Neural cell (in vitro differentiated cells): ENCODE measurements around the gene TMIGD1. TPM values are rescaled to one million over a fixed set of nuclear protein-coding genes. Genes with fewer than 3 reads are reported as not detected.

ENCODE experiments used
- H2AFZ ChIP-seq: fragments of 200-600, 300-800 bp; sonication (generic), shearing (Covaris generic); 2 replicates; pipeline ENCODE4 v1.6.0; 2014; ENCODE audit warnings: low read depth, mild to moderate bottlenecking, antibody characterized with exemption, low read length, moderate library complexity
- H3F3A ChIP-seq: fragments of 200-600 bp; shearing (Covaris generic); 2 replicates; pipeline ENCODE4 v1.6.1; 2016; ENCODE audit warnings: mild to moderate bottlenecking, moderate library complexity, mixed read lengths, antibody characterized with exemption, low read length; ENCODE audit not compliant: insufficient read depth, poor library complexity, severe bottlenecking
- H3K27ac ChIP-seq: fragments of 200-600, 300-800 bp; sonication (generic), shearing (Covaris generic); 2 replicates; pipeline ENCODE4 v1.5.1; 2014; ENCODE audit warnings: mild to moderate bottlenecking, low read length, moderate library complexity
- H3K27me3 ChIP-seq: fragments of 300-800, 200-600 bp; sonication (generic), shearing (Covaris generic); 2 replicates; pipeline ENCODE4 v1.6.0; 2014; ENCODE audit warnings: mild to moderate bottlenecking, low read depth, low read length, moderate library complexity; ENCODE audit not compliant: insufficient read depth
- H3K36me3 ChIP-seq: fragments of 300-800, 200-600 bp; sonication (generic), shearing (Covaris generic); 2 replicates; pipeline ENCODE4 v1.5.1; 2014; ENCODE audit warnings: mild to moderate bottlenecking, antibody characterized with exemption, low read length, moderate library complexity; ENCODE audit not compliant: insufficient read depth
- H3K4me2 ChIP-seq: fragments of 300-800, 200-600 bp; sonication (generic), shearing (Covaris generic); 2 replicates; pipeline ENCODE4 v1.6.0; 2014; ENCODE audit warnings: mild to moderate bottlenecking, low read length
- H3K4me3 ChIP-seq: fragments of 300-800, 200-600 bp; sonication (generic), shearing (Covaris generic); 2 replicates; pipeline ENCODE4 v1.5.1; 2014; ENCODE audit warnings: mild to moderate bottlenecking, low read length, moderate library complexity
- H3K79me2 ChIP-seq: fragments of 200-600 bp; shearing (Covaris generic); replicated peaks from 2 replicates; pipeline ENCODE4 v1.6.0; 2014; ENCODE audit warnings: mild to moderate bottlenecking, low read length, moderate library complexity; ENCODE audit not compliant: insufficient read depth
- H3K9ac ChIP-seq: fragments of 300-800, 200-600 bp; sonication (generic), shearing (Covaris generic); 2 replicates; pipeline ENCODE4 v1.6.1; 2016; ENCODE audit warnings: mild to moderate bottlenecking, low read length, mixed read lengths
- H3K9me2 ChIP-seq: fragments of 200-600 bp; shearing (Covaris generic); 2 replicates; pipeline ENCODE4 v1.6.1; 2016; ENCODE audit warnings: mild to moderate bottlenecking, low read length, mixed read lengths; ENCODE audit not compliant: insufficient read depth
- H3K9me3 ChIP-seq: fragments of 200-600, 300-800 bp; sonication (generic), shearing (Covaris generic); 2 replicates; pipeline ENCODE4 v1.6.1; 2016; ENCODE audit warnings: mild to moderate bottlenecking, mixed run types, low read length, moderate library complexity, mixed read lengths
- H4K20me1 ChIP-seq: fragments of 200-600 bp; shearing (Covaris generic); 2 replicates; pipeline ENCODE4 v1.6.1; 2016; ENCODE audit warnings: mild to moderate bottlenecking, mixed run types; ENCODE audit not compliant: insufficient read depth
- CTCF ChIP-seq: fragments of 450-650 bp; IDR thresholded peaks from 2 replicates; pipeline ENCODE4 v1.5.1; 2014; ENCODE audit warnings: antibody characterized with exemption, mild to moderate bottlenecking, moderate library complexity; ENCODE audit not compliant: poor library complexity, severe bottlenecking
- EP300 ChIP-seq: fragments of 450-650 bp; conservative IDR thresholded peaks from 2 replicates; pipeline ENCODE4 v1.6.1; 2014; ENCODE audit warnings: antibody characterized with exemption, mild to moderate bottlenecking, moderate library complexity; ENCODE audit not compliant: poor library complexity, severe bottlenecking
- EZH2 ChIP-seq: fragments of 200-600, 300-800 bp; shearing (Covaris generic), sonication (generic); IDR thresholded peaks from 2 replicates; pipeline ENCODE4 v1.6.1; 2014; ENCODE audit warnings: antibody characterized with exemption, low read length, borderline replicate concordance, mild to moderate bottlenecking; ENCODE audit not compliant: insufficient read depth, poor library complexity, severe bottlenecking
- MXI1 ChIP-seq: fragments of 450-650 bp; conservative IDR thresholded peaks from 2 replicates; pipeline ENCODE4 v1.6.1; 2014; ENCODE audit warnings: antibody characterized with exemption, mild to moderate bottlenecking; ENCODE audit not compliant: poor library complexity, severe bottlenecking
- POLR2AphosphoS5 ChIP-seq: IDR thresholded peaks from 2 replicates; pipeline ENCODE4 v1.6.1; 2012
- RAD21 ChIP-seq: fragments of 450-650 bp; conservative IDR thresholded peaks from 2 replicates; pipeline ENCODE4 v1.6.1; 2014; ENCODE audit warnings: antibody characterized with exemption, mild to moderate bottlenecking, moderate library complexity
- REST ChIP-seq: IDR thresholded peaks from 2 replicates; pipeline ENCODE4 v1.6.1; 2012; ENCODE audit warnings: borderline replicate concordance
- SMC3 ChIP-seq: fragments of 450-650 bp; conservative IDR thresholded peaks from 2 replicates; pipeline ENCODE4 v1.6.1; 2014; ENCODE audit warnings: antibody characterized with exemption, mild to moderate bottlenecking, moderate library complexity; ENCODE audit not compliant: poor library complexity
- TAF1 ChIP-seq: IDR thresholded peaks from 2 replicates; pipeline ENCODE4 v1.6.1; 2012; ENCODE audit warnings: low read depth
- polyA plus RNA-seq: library from polyadenylated mRNA; depleted of rRNA; stranded (reverse); fragments of >200 nt; gene quantifications from 2 replicates; pipeline ENCODE4 v1.2.3, GENCODE V29; 2014

TMIGD1 gene
- polyA plus RNA-seq, 1 donor from 2014 or later: not detected

- H4K20me1 ChIP-seq: no peaks in the 10 kb centered on the region
- peaks cover 51% of the 10 kb centered on the region for H3K79me2 ChIP-seq
- no peaks in the 10 kb centered on the region for H3F3A ChIP-seq
- H3K4me3 ChIP-seq: peak overlapping the region; percentile 83
- peak overlapping the region; percentile 82 for H3K9ac ChIP-seq
- peak overlapping the region; percentile 96 for H3K4me2 ChIP-seq
- peak overlapping the region; percentile 48 for H2AFZ ChIP-seq
- no peaks in the 10 kb centered on the region for H3K9me2 ChIP-seq
- H3K36me3 ChIP-seq: no peaks in the 10 kb centered on the region
- H3K27me3 ChIP-seq: no peaks in the 10 kb centered on the region
- H3K27ac ChIP-seq: peak overlapping the region; percentile 14
- no peaks in the 10 kb centered on the region for H3K9me3 ChIP-seq
- TF ChIP-seq MXI1 (no peak), EZH2 (no peak), SMC3 (no peak), CTCF (no peak), RAD21 (no peak), POLR2AphosphoS5 (no peak), REST (no peak), EP300 (no peak), TAF1 (no peak)
Measured at GRCh38 chr17:30379903-30380381, 46.1 kb upstream of the TMIGD1 start.

- peaks cover 49% of the 10 kb centered on the region for H3K79me2 ChIP-seq
- peak overlapping the region; percentile 70 for H3K27ac ChIP-seq
- H4K20me1 ChIP-seq: no peaks in the 10 kb centered on the region
Measured at GRCh38 chr17:30379303-30379902, 45.5 kb upstream of the TMIGD1 start.

More at GRCh38 chr17:30379303-30379902, 45.5 kb upstream of the TMIGD1 start:
- Histone ChIP-seq H3K4me2 (peak overlapping the region; percentile 96), H3F3A (no peaks in the 10 kb centered on the region), H3K36me3 (no peaks in the 10 kb centered on the region), H2AFZ (peak overlapping the region; percentile 48), H3K27me3 (no peaks in the 10 kb centered on the region), H3K9ac (peak overlapping the region; percentile 82), H3K4me3 (peak overlapping the region; percentile 83), H3K9me2 (no peaks in the 10 kb centered on the region), H3K9me3 (no peaks in the 10 kb centered on the region)
- TF ChIP-seq EZH2 (no peak), RAD21 (no peak), CTCF (no peak), POLR2AphosphoS5 (no peak), SMC3 (no peak), EP300 (no peak), TAF1 (no peak), REST (no peak), MXI1 (no peak)
